HG03575 (cell line): ENCODE data around the gene KIF19.
"Not testable (repeated sequence)": the region's sequence is repeated elsewhere in the genome, so short reads cannot be mapped to it uniquely, and the experiment has no call there.

Experiments
- ATAC-seq: cut with Tn5 transposase; IDR thresholded peaks from one replicate; pipeline ENCODE4 v1.9.1; 2021; ENCODE audit not compliant: unreplicated experiment, insufficient number of reproducible peaks, low FRiP score; ENCODE audit errors: extremely low read depth

The KIF19 gene, protein sequence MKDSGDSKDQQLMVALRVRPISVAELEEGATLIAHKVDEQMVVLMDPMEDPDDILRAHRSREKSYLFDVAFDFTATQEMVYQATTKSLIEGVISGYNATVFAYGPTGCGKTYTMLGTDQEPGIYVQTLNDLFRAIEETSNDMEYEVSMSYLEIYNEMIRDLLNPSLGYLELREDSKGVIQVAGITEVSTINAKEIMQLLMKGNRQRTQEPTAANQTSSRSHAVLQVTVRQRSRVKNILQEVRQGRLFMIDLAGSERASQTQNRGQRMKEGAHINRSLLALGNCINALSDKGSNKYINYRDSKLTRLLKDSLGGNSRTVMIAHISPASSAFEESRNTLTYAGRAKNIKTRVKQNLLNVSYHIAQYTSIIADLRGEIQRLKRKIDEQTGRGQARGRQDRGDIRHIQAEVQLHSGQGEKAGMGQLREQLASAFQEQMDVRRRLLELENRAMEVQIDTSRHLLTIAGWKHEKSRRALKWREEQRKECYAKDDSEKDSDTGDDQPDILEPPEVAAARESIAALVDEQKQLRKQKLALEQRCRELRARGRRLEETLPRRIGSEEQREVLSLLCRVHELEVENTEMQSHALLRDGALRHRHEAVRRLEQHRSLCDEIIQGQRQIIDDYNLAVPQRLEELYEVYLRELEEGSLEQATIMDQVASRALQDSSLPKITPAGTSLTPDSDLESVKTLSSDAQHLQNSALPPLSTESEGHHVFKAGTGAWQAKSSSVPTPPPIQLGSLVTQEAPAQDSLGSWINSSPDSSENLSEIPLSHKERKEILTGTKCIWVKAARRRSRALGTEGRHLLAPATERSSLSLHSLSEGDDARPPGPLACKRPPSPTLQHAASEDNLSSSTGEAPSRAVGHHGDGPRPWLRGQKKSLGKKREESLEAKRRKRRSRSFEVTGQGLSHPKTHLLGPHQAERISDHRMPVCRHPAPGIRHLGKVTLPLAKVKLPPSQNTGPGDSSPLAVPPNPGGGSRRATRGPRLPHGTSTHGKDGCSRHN

DNA sequence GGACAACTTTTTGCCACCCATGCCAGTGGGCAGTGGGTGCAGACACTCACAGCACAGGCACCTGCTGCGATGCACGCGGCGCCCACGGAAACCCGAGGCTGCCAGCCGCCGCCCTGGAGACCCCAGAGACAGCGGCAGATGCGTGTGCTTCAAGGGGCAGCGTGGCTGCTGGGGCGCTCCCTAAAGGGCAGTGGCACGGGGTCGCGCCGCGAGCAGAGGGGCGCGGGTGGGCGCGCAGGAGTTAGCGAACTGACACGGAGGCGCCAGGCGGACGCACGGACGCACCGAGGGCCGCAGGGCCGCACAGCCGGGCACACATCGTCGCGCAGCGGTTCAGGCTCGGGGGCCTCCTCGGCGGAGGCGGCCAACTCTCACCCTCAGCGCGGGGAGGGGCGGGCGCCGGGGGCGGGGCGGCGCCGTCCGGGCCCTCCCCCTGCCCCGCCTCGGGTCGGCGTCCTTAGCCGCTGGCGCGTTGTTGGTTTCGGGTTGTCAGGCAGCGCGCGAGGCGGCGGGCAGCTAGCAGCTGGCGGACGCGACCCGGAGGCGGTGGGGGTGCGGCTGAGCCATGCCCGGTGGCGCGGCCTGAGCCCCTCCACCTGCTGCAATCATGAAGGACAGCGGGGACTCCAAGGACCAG lies at the start of gene KIF19:
KIF19 (plus strand) TSS at position 484 of the 637 bp plus-strand sequence; CDS start at position 608, 124 bp downstream.
- ATAC-seq: no peak

DNA sequence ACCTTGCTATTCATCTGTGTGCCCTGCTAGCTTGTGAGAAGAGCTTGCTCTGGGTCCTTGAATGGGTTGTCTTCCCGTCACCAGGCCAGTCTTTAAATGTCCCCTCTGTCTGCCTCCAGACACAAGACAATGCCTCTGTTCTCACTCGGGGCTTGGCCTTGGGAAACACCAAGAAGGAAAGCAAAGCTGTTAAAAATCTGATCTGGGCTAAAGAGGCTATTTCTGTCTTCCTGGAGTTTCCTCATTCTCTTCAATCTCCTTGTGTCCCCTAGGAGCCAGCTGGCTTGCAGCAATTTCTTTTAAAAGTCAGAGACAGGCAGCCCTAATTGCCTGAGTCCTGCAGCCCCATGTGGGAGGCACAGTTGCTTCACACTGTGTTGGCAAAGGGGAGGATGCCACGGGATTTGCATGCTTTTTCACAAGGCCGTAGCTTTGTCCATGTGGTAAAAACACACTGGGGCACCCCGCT lies 49.5 kb upstream of the KIF19 start:
- ATAC-seq: no peak

DNA sequence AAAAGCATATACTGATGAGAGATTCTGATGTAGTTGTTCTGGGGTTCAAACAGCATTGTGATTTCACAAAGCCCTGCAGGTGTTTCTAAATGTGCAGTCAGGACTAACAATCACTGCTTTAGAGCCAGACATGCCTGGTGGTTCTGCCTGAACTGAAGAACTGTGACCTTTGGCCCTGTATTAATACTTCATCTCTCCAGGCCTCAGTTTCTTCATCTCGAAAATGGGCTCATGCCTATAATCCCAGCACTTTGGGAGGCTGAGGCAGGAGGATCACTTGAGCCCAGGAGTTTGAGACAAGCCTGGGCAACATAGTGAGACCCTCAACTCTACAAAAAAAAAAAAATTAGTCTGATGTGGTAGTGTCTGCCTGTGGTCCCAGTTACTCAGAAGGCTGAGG lies 48.1 kb upstream of the KIF19 start:
- no peak for ATAC-seq

DNA sequence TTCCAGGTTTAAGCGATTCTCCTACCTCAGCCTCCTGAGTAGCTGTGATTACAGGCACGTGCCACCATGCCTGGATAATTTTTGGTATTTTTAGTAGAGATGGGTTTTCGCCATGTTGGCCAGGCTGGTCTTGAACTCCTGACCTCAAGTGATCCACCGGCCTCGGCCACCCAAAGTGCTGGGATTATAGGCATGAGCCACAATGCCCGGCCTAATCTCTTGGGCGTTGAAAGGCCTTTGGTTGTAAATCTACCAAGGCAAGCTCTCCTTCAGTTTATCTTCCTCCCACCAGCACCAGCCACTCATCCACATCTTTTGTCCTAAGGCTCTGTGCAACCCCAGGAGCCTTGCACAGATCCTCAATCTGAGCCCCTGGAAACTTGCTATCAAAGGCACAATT lies 46.4 kb upstream of the KIF19 start:
- not testable (repeated sequence) for ATAC-seq

DNA sequence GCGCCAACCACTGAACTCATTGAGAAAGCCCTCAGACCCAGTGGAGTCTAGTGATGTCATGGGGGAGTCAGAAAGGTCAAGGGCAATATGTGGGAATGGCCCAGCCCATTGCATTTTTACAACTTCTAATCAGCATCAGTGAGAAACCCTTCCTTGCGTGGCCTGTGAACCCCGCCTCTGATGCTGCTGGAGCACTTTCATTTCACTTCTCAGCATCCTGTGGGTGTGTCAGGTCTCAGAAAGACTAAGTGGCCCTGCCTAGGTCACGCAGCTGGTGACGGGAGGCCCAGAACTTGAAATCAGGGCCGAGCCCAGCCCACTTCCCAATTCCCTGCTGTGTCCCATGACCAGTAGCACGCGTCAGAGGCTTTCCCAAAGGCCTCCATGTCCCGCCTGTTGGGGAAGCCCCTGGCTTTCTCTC lies 45.9 kb upstream of the KIF19 start:
- ATAC-seq: no peak

DNA sequence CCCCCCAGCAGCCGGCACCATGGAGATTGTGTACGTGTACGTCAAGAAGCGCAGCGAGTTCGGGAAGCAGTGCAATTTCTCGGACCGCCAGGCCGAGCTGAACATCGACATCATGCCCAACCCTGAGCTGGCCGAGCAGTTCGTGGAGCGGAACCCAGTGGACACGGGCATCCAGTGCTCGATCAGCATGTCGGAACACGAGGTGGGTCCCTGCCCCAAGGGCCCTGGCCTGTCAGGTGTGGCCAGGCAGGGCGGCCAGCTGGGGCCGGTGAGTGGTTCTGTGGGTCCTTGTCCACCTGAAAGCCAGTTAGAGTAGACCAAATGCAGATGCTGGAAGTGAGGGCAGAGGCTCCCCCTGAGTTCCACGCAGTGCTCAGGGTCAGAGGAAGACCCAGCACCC lies 44.2 kb upstream of the KIF19 start:
- no peak for ATAC-seq

DNA sequence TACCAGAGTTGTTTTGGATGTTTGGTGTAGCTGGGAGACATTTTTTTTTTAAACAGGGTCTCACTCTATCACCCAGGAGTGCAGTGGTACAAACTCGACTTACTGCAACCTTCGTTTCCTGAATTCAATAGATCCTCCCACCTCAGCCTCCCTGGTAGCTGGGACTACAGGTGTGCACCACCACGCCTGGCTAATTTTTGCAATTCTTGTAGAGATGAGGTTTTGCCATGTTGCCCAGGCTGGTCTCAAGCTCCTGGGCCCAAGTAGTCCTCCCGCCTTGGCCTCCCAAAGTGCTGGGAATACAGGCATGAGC lies 43.8 kb upstream of the KIF19 start:
- not testable (repeated sequence) for ATAC-seq

DNA sequence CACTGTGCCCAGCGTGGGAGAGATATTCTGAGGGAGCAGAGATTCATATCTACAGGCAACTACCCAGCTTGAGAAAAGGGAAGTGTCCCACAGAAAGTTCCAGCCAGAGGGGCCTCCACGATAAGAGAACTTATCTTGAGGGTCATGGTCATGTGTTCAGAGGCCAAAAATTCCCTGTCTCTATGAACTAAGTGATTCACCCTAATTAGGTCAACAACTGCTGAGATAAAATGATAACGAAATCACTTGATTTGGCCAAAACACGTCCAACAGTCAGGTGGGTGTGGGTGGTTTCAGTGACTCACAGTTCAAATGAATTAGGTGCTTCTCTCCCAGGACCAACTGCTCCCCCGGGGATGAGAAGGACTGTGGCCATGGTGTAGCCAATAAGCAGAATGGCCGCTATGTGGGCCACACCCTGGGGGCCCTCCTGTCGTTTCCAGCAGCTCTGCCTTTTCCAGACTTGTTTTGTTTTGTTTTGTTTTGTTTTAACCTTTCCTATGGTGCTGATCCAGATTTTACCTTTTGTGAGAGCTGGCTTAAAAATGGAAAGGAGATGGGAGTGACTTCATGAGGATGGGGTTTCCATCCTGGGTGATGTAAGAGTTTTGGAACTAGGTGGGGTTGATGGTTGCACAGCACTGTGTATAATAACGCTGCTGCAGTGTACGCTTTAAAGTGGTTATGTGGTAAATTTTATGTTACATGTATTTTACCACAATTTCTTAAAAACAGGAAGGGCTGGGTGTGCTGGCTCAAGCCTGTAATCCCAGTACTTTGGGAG lies 43.2 kb upstream of the KIF19 start:
- ATAC-seq: no peak

DNA sequence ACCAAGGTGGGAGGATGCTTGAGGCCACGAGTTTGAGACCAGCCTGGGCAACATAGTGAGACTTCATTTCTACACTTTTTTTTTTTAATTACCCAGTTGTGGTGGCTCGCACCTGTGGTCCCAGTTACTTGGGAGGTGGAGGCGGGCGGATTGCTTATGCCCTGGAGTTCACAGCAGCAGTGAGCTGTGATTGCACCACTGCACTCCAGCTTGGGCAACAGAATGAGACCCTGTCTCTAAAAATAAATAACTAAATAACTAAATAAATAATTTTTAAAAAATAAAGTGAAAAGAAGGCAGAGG lies 42.7 kb upstream of the KIF19 start:
- no peak for ATAC-seq

DNA sequence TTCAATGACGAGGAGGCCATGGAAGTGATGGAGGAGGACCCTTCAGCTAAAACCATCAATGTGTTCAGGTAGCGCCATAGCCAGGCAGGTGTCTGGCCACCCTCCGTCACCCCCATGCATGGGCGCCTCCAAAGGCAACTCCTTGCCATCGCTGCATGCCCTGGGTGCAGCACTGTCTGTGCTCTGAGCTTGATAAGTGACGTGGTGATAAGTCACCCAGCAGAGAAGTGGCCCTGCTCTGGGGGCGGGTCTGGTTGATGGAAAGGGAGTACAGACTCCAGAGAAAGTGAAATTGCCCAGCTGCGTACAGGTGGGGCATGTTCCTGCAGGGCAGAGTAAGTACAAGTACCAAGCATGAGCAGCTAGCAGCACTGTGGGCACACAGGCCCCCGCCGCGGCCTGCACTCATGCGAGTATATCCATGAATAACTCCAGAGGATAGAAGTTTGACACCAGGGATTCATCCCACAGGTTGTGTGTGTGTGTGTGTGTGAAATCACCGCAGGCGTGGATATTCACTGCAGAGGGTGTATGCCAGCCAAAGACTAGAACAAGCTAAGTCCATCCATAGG lies 38.9 kb upstream of the KIF19 start:
- ATAC-seq: no peak

DNA sequence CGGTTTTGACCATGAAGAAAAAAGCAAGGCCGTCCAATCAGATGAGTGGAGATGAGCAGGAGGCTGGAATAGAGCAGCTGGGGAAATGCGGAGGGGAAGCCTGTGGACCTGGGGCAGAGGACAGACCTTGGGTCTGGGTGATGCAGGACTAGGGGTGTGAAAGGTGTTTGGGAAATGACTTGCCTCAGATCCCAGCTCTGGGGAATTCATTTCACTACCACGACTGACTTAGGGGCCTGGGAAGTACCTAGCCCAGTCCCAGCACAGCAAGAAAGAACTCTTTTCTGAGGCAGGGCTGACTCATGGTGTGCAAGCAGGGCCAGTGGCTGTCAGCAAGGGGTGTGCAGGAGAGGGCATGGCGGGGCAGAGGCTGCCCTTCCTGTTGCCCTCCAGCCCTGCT lies 37.2 kb upstream of the KIF19 start:
- no peak for ATAC-seq

DNA sequence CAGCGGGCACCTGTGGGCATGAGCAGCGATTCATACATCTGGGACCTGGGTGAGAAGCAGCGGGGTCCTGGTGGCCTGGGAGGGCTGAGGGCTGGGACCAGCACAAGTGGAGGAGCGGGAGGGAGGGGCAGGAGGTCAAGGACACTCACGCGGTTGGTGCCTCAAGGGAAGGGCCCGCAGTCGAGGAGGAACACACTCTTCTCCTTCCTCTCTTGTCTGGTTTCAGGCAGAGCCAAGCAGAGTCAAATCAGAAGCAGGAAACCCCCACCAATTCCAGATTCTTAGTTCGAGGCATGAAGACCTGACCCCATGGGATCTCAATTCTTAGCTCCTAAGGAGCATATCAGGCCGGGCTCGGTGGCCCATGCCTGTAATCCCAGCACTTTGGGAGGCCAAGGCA lies 36.3 kb upstream of the KIF19 start:
- no peak for ATAC-seq

DNA sequence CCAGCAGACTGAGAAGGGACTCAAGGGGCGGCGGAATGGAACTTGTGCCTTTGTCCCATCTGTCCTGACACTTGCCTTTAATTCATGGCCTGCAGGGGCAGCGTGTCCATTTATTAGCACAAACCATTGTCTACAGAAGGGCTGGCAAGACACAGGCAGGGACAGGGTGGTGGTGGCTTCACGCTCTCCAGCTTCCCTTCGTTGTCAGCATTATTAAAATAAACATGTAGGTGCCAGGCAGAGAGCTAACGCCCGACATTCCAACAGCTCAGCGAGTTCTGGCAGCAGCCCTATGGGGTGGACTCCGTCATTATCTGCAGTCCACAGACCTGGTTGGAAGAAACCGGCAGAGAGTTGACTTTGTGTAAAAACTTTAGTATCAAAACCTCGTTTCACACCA lies 35.7 kb upstream of the KIF19 start:
- ATAC-seq: no peak

DNA sequence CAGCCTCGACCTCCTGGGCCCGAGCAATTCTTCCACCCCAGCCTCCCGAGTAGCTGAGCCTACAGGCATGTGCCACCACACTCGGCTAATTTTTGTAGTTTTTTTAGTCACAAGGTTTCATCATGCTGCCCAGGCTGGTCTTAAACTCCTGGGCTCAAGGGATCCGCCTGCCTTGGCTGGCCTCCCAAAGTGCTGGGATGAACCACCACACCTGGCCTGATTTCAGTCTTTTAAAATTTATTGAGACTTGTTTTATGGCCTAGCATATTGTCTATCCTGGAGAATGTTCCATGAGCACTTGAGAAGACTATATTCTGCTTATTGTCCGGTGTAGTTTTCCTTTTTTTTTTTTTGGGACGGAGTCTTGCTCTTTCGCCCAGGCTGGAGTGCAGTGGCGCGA lies 33.5 kb upstream of the KIF19 start:
- ATAC-seq: no peak

DNA sequence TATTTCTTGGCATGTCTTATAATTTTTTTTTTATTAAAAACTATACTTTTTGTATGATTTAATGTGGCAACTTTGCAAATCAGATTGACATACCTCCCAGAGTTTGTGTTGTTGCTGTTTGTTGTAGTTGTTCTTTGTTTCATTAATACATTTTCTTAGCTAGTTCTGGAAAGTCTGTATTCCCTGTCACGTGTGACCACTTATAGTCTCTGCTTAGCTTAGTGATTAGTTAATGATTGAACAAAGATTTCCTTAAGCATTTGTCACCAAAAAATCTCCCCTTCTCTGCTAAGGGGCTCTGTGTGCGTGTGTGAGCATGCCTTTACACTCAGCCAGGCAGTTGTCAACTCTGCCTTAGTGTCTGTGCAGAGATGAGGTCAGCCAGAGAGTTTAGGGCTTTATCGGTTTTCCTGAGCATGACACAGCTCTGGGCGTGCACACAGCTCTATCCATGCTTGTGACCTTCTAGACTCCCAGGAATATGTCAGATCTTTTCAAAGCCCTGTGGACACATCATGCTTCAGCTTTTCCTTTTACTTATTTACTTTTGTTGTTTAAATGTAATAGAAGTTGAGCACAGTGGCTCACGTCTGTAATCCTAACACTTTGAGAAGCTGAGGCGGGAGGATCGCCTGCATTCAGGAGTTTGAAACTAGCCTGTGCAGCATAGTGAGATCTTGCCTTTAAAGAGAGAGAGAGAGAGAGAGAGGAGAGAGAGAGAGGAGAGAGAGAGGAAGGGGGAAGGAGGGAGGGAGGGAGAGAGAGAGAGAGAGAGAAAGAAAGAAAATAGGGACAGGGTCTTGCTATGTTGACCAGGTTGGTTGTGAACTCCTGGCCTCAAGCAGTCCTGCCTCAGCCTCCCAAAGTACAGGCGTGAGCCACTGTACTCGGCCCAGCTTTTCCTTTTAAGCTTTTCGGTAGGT lies 30.1 kb upstream of the KIF19 start:
- ATAC-seq: no peak

DNA sequence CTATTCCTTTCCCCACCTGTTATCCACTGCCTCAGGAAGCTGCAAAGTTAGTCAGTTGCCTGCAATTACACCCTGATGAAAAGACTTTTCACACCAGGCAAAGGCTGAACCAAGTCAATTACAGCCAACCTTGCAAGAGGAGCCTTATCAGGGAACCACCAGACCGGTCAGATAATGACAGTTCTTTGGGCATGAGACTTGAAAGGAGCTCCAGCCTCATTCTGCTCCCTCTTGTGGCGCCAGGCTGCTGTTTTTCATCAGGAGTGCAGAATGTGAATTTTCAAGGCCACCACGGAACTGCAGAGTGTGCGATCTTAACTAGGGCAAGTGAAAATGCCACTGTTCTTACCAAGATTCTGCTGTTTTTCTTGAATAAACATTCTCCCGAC lies 29.5 kb upstream of the KIF19 start:
- ATAC-seq: no peak

DNA sequence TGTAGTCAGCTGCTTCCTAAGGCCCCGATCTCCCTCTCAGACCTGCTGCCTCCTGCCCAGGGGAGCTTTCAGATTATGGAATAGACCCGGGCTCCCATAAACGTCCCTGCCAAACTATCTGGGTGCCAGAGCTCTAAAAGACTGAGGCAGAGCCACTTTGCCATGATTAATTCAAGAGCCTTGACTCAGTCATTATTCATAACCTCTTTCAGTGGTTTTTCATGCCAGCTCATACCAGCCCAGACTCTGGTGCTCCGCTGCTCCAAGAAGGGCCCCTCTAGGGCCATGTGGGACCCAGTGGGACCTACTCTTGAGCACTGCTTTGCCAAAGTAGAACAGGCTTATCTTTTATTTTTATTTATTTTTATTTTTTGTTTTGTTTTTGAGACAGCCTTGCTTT lies 28.1 kb upstream of the KIF19 start:
- no peak for ATAC-seq

DNA sequence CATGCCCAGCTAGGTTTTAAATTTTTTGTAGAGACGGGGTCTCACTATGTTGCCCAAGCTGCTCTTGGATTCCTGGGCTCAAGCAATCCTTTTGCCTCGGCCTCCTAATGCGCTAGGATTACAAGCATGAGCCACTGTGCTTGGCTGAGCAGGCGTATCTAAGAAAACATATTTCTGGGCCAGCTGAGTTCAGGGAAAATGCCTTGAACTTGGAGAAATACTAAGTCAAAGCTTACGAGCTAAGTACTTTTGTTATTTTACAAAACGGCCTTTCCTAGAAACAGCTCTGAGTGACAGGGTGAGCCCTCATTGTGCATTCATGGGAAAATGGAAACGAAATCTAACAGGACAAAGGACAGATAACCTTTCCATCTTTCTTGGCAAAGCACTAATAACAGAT lies 27.2 kb upstream of the KIF19 start:
- no peak for ATAC-seq
